PFSK-1 (cell line): ENCODE measurements around the gene SLC43A2.

Experiments
- FOXP2 ChIP-seq: optimal IDR thresholded peaks from 2 replicates; pipeline ENCODE3; 2011; ENCODE audit warnings: borderline replicate concordance, control low read depth, inconsistent platforms; ENCODE audit not compliant: insufficient read depth; ENCODE audit errors: extremely low read length, extremely low read depth
- POLR2AphosphoS5 ChIP-seq: IDR thresholded peaks from 2 replicates; pipeline ENCODE4 v1.6.1; 2012; ENCODE audit warnings: low read depth, mild to moderate bottlenecking, control low read depth, low read length, moderate library complexity
- SIN3A ChIP-seq: IDR thresholded peaks from 2 replicates; pipeline ENCODE4 v1.6.1; 2012; ENCODE audit warnings: mild to moderate bottlenecking, low read length, moderate library complexity, borderline replicate concordance; ENCODE audit not compliant: insufficient read depth
- TAF1 ChIP-seq: IDR thresholded peaks from 2 replicates; pipeline ENCODE4 v1.6.1; 2012; ENCODE audit warnings: low read length, control low read depth, borderline replicate concordance; ENCODE audit not compliant: insufficient read depth
- TF ChIP-seq, protein P1 (sequence below), 2 experiments: IDR thresholded peaks; 2 replicates each; pipeline versions ENCODE4 v1.6.1 to v1.8.0; 2011 to 2012; ENCODE audit warnings: low read depth in 2 of 2, low read length in 2 of 2, control low read depth in 1 of 2, inconsistent platforms in 1 of 2, mild to moderate bottlenecking in 1 of 2, moderate library complexity in 1 of 2; ENCODE audit not compliant: insufficient read depth in 1 of 2

Gene SLC43A2

DNA sequence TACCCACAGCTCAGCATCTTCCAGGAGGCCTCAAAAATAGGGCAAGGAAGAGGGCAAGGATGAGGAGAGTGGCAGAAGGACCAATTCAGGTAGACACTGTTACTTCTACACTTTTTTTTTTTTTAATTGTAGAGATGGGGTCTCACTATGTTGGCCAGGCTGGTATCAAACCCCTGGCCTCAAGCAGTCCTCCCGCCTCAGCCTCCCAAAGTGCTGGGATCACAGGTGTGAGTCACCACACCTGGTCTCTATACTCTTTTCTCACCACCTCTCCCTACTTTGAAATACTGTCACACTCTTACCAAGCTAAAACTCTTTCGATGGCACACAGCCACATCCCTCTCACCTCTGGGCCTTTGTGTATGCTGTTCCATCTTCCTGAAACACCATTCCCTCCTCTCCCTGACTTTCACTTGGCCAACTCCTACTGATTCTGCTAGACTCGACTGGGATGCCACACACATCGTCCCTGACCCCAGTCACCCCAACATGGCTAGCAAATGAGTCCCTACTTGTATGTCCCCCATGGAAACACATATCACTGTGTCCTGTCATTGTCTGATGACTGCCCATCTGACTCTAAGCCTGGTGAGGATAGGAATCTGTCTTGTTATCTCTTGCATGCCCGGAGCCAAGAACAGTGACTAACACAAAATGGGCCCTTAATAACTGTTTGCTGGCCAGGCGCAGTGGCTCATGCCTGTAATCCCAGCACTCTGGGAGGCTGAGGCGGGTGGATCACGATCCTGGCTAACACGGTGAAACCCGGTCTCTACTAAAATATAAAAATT lies 7.2 kb upstream of the SLC43A2 start:
- TF ChIP-seq POLR2AphosphoS5 (no peak), TAF1 (no peak), SIN3A (no peak), FOXP2 (no peak)
- TF ChIP-seq, protein P1, sequence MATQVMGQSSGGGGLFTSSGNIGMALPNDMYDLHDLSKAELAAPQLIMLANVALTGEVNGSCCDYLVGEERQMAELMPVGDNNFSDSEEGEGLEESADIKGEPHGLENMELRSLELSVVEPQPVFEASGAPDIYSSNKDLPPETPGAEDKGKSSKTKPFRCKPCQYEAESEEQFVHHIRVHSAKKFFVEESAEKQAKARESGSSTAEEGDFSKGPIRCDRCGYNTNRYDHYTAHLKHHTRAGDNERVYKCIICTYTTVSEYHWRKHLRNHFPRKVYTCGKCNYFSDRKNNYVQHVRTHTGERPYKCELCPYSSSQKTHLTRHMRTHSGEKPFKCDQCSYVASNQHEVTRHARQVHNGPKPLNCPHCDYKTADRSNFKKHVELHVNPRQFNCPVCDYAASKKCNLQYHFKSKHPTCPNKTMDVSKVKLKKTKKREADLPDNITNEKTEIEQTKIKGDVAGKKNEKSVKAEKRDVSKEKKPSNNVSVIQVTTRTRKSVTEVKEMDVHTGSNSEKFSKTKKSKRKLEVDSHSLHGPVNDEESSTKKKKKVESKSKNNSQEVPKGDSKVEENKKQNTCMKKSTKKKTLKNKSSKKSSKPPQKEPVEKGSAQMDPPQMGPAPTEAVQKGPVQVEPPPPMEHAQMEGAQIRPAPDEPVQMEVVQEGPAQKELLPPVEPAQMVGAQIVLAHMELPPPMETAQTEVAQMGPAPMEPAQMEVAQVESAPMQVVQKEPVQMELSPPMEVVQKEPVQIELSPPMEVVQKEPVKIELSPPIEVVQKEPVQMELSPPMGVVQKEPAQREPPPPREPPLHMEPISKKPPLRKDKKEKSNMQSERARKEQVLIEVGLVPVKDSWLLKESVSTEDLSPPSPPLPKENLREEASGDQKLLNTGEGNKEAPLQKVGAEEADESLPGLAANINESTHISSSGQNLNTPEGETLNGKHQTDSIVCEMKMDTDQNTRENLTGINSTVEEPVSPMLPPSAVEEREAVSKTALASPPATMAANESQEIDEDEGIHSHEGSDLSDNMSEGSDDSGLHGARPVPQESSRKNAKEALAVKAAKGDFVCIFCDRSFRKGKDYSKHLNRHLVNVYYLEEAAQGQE (IDR thresholded peaks at IDR 0.05; ENCODE audit: insufficient read depth in 1 of 2, low read depth in 2 of 2, low read length in 2 of 2) = no peak

DNA sequence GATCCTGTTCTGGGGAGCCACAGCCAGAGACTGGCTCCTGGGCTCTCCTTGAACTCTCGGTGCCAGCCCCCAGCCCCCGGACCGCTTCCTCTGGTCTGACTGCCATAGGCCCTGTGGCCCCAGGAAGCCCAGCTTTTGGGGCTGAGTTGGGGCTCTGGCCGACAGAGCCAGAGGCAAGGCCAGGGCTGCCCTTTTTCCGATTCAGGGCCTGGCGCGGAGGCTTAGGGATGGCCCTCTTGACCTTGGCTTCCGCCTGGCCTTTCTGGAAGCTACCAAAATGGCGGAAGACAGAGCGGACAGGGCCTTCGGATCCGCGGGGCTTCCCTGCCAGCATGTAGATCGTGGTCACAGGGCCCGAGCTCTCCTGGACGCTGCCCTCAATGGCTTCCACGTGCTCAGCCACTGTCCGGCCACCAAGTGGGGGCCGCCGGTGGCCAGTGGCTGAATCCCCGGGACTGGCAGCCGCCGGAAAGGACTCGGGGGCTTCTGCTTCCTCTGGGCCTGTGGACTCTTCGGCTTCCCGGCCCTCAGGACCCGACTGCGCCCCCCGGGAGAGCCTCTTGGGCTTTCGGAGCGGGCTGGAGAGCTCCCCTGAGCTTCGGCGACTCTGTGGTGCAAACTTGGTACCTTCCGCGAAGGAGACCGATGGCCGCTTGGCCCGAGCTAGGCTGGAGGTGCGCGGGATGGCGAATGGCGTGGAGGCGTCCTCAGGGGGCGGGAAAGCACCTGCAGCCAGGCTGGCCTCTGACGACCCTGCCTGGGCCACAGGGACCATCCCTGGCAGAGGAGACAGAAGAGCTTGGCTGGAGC lies 6.4 kb upstream of the SLC43A2 start:
- TF ChIP-seq, protein P1 (IDR thresholded peaks at IDR 0.05; ENCODE audit: insufficient read depth in 1 of 2, low read depth in 2 of 2, low read length in 2 of 2) = no peak

DNA sequence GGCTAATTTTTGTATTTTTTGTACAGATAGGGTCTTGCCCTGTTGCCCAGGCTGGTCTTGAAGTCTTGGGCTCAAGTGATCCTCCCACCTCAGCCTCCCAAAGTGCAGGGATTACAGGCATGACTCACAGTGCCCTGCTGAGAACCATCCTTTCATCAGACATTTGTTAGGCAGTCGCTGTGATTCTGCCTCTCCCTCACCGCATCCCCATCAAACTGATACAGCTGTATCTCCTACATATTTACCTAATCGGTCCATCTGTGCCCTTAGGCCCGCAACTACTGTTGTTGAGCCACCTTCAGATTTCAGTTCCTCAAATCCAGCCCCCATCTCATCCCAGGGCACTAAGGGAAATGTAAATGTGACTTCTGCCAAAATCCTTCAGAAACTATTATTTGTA lies 2.0 kb upstream of the SLC43A2 start:
- TF ChIP-seq FOXP2 (no peak), POLR2AphosphoS5 (no peak)
- TF ChIP-seq, protein P1 (IDR thresholded peaks at IDR 0.05; ENCODE audit: insufficient read depth in 1 of 2, low read depth in 2 of 2, low read length in 2 of 2) = no peak

GRCh38 chr17:1629504-1630310 lies 1.1 kb upstream of the SLC43A2 start:
- TF ChIP-seq, protein P1 (IDR thresholded peaks at IDR 0.05; ENCODE audit: insufficient read depth in 1 of 2, low read depth in 2 of 2, low read length in 2 of 2) = no peak
- TF ChIP-seq FOXP2 (no peak), TAF1 (no peak), SIN3A (no peak), POLR2AphosphoS5 (no peak)
